Keratinocyte (primary cell): ENCODE data around the gene CCND2.

Source experiments
- EZH2 ChIP-seq: IDR thresholded peaks from one replicate; pipeline ENCODE4 v1.6.1; 2012; ENCODE audit warnings: inconsistent platforms, mild to moderate bottlenecking, low read length, moderate library complexity
- TF ChIP-seq, protein P1 (sequence below), 3 experiments: IDR thresholded peaks in 1 of 3; conservative IDR thresholded peaks in 1 of 3; optimal IDR thresholded peaks in 1 of 3; 2 replicates in 2 of 3; 3 replicates in 1 of 3; pipeline versions ENCODE3 to v1.5.1; 2011; ENCODE audit warnings: low read length in 3 of 3, mild to moderate bottlenecking in 3 of 3, moderate library complexity in 2 of 3, control low read depth in 1 of 3, inconsistent platforms in 1 of 3; ENCODE audit not compliant: insufficient read depth in 2 of 3; ENCODE audit errors: extremely low read depth in 1 of 3

DNA sequence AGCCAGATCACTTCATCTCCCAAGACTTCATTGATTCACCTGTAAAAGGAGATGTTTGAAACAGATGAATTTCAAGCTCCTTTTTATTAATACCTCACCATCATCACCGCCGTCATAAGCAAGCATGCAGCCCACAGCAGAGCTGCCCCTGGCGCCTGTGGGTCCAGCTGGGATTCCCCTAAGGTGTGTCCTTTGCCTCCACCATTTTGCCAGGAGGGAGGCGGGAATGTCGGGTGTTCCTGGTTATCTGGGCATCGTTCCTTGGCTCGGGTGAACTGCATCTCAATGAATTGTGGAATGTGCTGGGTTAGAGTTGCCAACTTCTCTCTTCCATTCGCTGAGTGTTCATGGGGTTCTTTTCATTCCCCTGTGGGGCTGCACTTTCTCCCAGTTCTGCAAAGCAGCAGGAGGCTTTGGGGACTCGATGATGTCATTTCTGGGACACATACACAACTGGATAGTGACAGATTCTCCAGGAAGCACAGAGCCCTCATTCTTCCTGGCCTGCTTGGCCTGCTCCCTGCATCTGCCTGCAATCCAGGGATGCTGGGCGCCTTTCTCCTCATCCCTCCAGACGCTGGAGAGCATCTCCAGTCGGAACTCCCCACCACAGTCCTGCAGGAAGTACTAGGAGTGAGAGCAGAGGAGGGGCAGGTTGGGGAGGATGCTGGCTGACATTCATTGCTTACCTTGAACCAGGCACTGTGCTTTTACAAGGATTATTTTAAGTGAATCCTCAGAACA lies 10.1 kb downstream of the CCND2 start:
- TF ChIP-seq, protein P1, sequence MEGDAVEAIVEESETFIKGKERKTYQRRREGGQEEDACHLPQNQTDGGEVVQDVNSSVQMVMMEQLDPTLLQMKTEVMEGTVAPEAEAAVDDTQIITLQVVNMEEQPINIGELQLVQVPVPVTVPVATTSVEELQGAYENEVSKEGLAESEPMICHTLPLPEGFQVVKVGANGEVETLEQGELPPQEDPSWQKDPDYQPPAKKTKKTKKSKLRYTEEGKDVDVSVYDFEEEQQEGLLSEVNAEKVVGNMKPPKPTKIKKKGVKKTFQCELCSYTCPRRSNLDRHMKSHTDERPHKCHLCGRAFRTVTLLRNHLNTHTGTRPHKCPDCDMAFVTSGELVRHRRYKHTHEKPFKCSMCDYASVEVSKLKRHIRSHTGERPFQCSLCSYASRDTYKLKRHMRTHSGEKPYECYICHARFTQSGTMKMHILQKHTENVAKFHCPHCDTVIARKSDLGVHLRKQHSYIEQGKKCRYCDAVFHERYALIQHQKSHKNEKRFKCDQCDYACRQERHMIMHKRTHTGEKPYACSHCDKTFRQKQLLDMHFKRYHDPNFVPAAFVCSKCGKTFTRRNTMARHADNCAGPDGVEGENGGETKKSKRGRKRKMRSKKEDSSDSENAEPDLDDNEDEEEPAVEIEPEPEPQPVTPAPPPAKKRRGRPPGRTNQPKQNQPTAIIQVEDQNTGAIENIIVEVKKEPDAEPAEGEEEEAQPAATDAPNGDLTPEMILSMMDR (optimal IDR thresholded peaks at IDR 0.05 in 1 of 3, IDR thresholded peaks at IDR 0.05 in 1 of 3, conservative IDR thresholded peaks at IDR 0.05 in 1 of 3; ENCODE audit: extremely low read depth in 1 of 3, insufficient read depth in 2 of 3, low read length in 3 of 3), result no peak
- TF ChIP-seq EZH2, result no peak
